DMS53 treated with DMSO at 0.1 percent for 48 hours (cell line): Measurements from ENCODE around the gene UBAC2.

ENCODE experiments used
- DNase-seq: peaks from one replicate; lab custom pipeline; 2025; ENCODE audit not compliant: unreplicated experiment; lab: John Stamatoyannopoulos, UW

UBAC2 gene

GRCh38 chr13:99289674-99290337 is 89.2 kb downstream of the UBAC2 start:
- DNase-seq, result no peak

DNA sequence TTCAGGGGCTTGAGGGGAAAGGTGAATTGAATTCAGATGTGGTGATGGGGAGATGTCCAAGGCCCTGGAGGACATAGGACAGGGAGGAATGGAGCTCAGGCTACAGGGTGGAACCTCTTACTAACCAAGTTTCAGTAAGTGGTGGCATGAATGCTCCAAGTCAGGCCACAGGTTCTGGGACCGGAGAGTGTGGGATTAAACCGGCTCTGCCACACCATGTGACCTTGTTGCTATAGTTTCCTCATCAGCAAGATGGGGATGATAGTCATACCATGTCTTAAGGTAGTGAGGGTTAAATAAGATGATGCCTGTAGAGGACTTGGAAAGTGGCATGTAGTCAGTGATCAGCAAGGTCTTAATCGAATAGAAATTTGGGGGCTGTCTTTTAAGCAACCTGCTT is 90.2 kb downstream of the UBAC2 start:
- no peak for DNase-seq

DNA sequence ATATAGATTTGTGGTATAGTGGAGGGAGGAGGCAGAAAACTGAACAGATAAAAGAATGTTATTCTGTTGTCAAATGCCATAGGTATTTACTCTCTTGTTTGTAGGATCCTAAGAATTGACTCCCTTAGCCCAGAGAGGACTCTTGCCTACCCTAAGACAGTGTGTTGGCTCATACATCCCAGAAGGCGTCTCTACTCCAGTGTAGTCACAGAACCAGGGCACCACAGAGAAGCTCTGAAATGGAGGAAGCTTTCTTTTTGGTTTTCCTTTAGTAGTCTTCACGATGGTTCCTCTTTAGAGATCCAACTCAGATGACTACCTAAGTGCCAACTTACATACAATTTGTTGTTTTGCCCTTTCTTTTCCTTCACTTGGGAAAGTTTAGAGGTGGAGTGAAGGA is 92.5 kb downstream of the UBAC2 start:
- no peak for DNase-seq

- no peak for DNase-seq
Observed at GRCh38 chr13:99294198-99294597, 93.5 kb downstream of the UBAC2 start.

DNA sequence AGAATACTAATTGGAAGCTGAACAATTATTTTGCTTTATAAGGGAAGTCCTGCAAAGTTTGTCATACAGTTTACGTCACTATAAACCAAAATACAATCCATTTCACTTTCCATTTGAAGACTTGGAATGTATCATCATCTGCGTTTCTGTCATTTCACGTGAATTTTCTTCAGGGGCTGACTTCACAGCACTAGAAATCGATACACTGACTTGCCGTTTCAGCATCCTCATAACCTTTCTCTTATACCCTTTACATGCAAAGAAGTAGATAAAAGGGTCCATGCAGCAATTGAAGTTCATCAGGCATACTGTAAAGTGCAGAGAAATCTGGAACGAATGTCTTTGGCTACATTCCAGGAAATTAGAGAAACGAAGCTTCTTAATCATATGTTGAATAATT is 94.3 kb downstream of the UBAC2 start:
- no peak for DNase-seq

DNA sequence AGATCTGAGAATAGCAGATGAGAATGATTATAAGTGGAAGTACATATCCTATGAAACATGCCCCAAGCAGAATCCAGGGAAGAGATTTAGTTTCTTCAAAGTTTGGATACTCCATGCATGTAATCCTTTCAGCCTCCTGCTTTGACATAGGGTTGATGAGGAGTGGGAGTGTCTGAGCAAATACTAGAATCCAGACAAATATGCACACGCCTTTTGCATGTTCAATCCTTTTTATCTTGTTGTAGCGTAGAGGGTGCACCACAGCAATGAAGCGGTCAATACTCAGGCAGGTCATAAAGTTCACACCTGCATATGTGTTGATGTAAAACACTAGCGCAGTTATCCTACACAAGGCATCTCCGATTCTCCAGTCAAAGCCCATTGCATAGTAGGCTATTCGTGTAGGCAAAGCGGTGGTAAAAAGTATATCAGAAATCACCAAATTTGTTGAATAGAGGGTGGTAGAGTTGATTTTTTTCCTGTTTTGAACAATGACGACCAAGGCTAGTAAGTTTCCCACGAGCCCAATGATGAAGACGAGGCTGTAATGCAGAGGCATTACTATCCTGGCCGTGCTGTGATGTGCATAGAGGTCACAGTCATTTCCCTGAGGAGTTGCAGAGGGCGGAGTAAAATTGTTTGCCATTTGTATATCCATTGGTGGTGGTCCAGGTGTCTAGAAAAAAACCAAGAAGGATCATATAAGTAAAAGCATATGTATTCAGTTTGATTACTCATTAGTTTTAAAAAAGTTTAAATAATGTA is 95.0 kb downstream of the UBAC2 start:
- no peak for DNase-seq

GRCh38 chr13:99296398-99296797 is 95.7 kb downstream of the UBAC2 start:
- no peak for DNase-seq

DNA sequence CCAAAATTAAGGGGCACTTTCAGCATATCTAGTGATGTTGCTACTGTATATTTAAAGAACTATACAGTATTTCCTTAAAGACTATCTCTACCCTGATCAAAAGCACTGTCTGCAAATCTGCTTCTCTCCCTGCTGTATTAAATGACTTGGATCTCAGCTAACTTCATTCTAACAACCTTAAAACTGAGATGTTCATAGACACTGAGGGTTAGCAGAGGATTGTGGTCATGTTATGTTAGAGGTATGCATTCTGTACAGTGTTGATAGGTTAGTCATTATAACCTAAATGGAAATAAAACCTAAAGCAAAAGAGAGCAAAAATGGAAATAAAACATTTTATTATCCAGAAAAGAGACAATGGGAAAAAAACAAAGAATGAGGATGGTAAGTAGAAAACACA is 96.7 kb downstream of the UBAC2 start:
- no peak for DNase-seq

GRCh38 chr13:99298056-99298455 is 97.4 kb downstream of the UBAC2 start:
- DNase-seq, result no peak

- DNase-seq, result no peak
Observed at GRCh38 chr13:99299256-99299919, 98.7 kb downstream of the UBAC2 start.

DNA sequence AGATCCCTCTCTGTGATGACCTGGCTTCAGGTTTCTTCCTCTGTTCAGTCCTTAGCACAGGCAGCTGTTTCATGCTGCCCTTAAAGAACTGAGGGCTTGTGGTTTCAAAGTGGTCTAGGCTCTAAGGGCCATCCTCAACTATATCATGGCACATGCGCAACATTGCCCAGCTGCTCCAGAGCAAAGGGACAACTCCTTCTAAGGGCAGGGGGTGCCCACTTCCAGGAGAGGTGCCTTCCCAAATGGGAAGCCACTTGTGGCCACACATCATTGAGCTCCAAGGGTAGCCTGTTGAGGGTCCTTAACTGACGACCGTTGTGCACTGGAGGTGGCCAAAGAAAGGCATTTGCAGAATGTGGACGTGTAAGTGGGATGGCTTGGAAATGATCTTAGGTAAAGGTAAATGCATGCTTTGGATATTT is 99.3 kb downstream of the UBAC2 start:
- no peak for DNase-seq

- DNase-seq, result no peak
Observed at GRCh38 chr13:99301056-99301838, 100.6 kb downstream of the UBAC2 start.

DNA sequence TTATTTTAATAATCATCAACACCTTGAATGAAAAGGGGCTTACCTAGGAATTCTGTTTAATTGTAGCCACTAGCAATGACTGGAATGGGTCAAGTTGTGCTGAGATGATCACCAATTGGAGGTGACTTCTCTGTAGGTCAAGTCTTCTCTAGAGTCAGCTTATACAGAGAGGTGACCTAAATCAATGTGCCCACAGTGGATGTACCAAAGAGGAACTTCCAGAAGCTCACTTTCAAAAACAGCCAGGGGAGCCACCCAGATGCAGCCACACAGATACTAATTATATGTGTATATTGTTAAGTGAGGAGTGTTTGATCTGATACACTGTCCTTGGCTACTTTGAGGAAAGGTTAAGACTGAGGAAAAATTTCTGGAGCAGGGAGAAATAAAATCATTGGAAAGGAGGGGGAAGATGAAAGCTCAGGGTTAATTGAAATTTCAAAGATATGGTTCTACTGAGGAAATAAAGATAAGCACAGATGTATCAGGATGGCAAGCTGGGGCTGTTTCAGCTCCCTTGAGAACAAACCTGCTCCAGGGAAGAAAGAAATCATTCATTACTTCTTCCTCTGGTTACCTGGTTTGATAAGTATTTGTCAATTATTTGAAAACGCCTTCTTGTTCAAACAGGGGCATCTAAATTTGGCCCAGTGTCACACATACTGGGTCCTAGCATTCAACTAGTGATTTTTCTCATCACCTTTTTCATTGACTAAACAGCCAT is 101.4 kb downstream of the UBAC2 start:
- DNase-seq, result no peak

DNA sequence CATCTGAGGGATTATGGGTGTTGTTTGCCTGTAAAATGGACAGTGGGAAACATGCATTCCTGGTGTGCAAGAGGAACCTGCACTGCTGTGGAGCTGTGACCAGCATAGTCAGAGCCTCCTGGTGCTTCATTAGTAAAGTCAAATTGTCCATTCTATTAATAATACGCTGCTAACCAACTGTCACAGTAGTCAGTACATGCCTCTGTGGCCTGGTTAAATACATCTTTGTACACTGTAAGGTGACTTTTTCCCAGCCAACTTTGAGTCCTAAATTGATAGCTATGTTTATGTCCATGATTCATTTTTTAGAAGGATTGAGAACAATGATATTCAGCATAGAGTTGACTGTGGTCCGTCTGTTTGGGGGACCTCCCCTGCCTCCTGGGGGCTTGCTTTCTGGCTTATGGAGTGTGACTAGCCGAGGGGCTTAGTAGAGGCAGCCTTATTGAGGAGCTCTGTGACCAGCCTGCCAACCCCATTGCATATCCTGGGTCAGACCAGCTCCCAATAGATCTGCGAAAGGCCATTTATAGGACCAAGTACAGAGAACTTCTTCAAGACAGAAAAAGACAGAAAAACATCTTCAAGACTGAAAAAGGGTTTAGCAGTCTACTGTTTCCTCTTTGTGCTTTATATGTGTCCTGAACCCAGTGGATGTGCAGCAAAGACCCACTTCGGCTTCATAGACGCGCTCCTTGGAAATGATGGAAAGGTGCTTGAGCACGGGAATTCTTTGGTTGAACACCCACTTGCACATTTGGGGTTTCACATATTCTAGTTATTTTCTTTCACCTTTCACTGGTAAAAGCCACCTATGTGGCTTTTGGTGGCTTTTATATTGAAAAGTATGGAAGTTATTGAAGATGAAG is 102.2 kb downstream of the UBAC2 start:
- DNase-seq, result no peak

DNA sequence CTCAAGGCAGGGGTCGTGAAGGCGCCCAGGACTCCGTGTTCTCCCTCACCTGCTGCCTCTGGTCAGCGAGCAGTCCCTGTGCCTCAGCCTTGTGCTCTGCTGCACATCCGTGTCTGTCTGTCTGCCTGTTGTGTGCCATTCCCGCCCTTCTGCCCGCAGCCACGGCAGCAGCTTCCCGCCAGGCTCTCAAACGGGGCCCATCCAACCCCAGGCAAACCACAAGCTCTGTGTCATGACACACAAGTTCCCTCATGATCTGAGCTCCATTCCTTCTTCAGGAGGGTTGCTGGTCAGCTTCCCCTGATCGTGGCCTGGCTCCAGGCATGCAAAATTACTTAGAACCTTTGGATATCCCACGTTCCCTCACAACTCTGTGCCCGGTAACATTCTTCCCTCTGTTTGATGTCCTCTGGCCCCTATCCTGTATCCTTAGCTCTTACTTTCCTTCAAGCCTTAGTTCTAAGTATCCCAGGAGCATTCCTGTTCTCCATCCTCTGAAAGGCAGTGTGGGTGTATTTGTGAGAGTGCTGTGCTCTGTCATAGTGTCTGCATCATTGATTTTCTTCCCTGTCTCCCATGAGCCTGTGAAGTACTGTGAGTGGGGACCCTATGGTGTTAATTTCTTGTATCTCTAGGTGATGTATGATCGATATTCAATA is 103.3 kb downstream of the UBAC2 start:
- DNase-seq, result no peak

DNA sequence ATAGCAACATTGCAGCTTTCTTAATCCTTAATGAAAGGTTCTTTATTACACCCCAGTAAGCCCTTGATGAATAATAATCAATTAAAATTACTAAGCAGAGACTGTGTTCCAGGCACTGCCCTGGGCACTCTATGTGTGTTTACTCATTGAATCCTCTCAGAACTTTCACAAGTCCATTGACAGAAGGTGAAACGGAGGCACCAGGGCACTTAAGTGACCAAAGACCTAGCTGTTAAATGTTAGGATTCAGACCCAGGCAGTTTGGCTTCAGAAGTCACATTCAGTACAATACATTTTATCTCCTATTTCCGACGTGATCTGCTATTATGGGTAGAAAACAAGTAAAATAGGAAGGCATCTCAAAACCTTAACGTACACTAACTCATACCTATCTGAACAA is 103.9 kb downstream of the UBAC2 start:
- DNase-seq, result no peak

DNA sequence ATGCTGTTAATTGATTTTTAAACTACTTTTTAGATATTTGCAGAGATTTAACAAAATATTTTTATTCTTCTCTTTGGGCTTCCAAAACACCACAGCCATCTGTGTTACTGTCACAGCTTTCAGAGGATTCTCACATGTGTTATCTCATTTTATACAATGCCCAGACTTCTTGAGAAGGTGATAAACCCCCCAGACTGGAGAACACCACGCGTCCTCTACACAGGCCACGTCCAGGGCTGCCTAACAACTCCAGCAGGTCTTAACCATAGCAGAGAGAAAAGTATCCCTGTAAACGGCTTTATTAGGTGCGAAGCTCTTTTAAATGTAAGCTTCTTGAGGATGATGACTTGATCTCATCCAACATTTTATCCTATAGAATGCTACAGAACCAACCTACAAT is 104.5 kb downstream of the UBAC2 start:
- DNase-seq, result no peak

DNA sequence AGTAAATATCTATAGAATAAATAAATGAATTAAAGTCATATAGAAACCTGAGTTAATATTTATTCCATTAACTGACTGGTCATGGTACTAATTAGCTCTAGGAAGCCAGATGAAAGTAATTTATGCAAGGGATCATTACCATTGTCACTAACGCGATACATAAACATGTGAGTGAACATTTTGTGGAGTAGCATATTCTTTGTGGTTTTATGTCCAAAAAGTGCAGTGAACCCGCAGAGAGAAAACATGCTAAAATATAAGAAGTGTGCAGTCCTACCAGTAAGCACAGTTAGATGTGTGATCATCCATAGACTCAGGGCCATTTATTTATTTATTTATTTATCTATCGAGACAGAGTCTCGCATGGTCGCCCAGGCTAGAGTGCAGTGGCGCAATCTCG is 104.9 kb downstream of the UBAC2 start:
- no peak for DNase-seq

DNA sequence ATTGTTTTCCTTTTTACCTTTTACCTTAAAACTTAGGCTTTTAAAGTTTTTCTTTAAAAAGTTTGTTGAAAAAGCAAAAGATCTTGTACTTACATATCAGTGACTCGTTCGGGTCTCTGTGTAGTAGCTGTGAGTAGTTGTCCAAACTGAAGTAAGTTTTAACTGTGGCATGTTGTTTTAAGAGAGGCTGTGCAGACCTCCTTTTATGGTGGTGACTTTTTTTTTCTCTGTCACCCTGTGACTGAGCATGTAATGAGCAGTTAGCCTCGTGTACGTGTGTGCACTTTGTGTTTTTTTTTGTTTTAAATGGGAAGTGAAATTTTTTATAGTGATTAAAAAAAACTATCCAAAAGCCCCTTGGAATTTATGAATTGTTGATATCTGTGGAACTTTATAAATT is 106.6 kb downstream of the UBAC2 start, which contains the start of gene GPR183:
GPR183 (minus strand) TSS at position 153 of the 400 bp plus-strand sequence. CDS start 11,254 bp downstream, outside the sequence.
- DNase-seq, result no peak
